HG03575 (cell line): ENCODE data around the gene ADAMTSL2.
"Not testable (repeated sequence)": the region's sequence is repeated elsewhere in the genome, so short reads cannot be mapped to it uniquely, and the experiment has no call there.

Experiments
- ATAC-seq: cut with Tn5 transposase; IDR thresholded peaks from one replicate; pipeline ENCODE4 v1.9.1; 2021; ENCODE audit not compliant: unreplicated experiment, insufficient number of reproducible peaks, low FRiP score; ENCODE audit errors: extremely low read depth

Gene ADAMTSL2

GRCh38 chr9:133545494-133546286 is 11.2 kb downstream of the ADAMTSL2 start:
- no peak for ATAC-seq

DNA sequence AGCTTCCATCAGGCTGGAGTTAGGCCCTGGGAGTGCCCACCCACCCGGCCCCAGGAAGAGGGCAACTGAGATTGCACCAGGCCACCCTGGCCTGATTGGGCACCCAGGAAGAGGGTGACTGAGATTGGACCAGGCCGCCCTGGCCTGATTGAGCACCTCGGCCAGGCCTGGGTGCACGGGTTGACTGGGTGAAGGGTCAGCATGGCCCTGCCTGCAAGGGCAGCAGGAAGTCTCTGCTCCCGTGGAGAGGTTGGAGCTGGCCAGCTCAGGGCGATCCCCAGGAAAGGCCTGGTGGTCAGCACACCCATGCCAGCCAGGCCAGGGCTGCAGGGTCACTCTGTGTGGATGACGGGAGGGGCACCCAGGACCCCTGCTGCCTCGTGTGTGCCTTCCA is 11.8 kb downstream of the ADAMTSL2 start:
- no peak for ATAC-seq

- no peak for ATAC-seq
Measured at GRCh38 chr9:133547116-133547515, 12.6 kb downstream of the ADAMTSL2 start.

DNA sequence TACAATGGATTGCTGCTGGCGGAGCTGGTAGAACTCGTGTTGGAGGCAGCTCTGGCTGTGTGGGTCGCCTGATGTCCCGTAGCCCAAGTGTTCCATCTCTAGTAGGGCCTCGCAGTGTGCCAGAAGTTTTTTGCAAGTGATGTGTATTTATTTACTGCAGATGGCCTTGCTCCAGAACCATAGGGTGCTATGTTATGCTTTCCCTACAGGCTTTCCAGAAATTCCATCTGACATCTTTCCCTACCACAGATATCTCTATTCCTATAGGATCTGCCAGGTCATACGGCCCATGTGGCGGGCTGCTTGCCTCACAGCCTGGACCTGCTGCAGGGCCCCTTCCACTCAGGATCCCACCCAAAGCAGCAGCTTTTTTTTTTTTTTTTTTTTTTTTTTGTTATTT is 16.9 kb downstream of the ADAMTSL2 start:
- ATAC-seq: no peak

GRCh38 chr9:133552236-133552635 is 17.7 kb downstream of the ADAMTSL2 start:
- ATAC-seq: no peak

GRCh38 chr9:133553123-133553522 is 18.6 kb downstream of the ADAMTSL2 start:
- ATAC-seq: no peak

- no peak for ATAC-seq
Measured at GRCh38 chr9:133553973-133554713, 19.6 kb downstream of the ADAMTSL2 start.

DNA sequence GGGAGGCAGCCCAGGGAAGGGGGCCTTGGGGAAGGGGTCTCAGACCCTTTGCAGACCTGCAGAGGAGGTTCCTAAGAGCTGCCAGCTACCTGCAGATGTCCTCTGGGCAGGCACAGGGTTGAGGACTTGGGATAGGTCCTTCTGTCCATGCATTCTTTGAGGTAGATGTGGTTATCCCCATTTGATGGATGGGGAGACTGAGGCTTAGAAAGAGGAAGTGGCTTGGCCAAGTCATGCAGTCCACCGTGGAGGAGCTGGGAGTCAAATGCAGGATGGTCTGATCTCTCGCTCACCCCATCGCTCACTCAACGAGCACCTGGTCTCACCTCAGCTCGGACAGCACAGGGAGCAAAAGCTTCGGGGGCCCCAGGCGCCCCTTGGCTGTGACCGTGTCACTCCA is 20.2 kb downstream of the ADAMTSL2 start:
- ATAC-seq: no peak

DNA sequence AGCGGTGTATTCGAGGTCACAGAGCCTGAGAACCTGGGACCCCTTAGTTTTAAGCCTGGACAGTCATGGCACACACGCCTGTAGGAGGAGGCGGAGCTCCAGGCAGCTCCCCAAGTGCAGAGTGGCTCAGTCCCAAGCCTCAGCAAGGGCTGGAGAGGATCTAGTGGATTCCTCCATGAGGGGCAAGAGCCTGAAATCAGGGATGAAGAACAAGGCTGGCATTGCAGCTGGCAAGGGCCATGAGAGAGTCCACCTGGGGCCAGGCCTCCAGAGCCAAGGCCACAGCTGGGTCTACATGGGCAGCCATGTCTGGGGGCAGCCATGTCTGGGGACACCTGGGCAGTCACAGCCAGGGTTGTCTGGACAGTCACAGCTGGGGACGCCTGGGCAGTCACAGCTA is 21.9 kb downstream of the ADAMTSL2 start:
- no peak for ATAC-seq

- no peak for ATAC-seq
Measured at GRCh38 chr9:133557581-133557980, 23.1 kb downstream of the ADAMTSL2 start.

DNA sequence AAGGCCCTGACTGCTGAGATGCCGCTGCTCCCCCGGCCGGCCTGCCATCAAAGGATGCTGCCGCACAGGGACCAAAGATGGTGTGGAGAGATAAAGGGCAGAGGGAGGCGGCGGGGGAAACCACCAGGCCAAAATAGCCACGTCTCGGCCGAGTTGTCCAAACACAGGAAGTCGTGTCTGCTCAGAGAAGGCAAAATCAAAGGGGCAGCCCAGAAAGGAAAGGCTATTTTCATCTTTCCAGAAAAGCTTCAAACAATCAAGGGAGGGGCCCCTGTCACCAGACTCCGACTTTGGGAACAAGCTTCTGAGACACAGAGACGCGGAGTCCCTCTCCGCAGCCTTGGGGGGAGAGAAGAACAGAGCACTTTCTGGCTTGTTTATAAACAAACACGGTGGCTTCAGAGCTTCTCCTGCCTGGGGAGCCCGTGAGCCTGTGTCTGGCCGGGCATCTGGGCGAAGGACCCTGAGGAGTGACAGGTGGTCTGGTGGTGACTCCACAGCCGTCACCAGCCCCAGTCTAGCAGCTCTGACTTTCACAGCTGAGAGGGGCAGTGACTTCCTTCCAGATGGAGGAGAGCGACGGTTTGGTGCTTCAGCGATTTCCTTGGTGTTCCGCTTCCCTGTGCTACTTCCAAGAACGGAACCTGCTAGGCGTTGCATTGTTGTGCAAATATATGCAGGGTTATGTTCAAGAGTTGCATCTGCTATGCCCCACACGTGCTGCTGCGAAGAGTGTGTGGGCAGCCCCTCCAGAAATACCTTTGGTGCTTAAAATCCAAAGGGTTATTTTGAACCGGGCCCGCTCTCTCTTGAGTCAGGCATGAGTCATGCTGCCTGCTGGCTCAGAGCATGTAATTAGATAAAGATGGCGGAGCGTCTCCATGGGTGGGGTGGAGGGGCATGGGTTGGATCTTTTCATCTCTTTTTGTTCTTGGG is 24.0 kb downstream of the ADAMTSL2 start:
- ATAC-seq: no peak

GRCh38 chr9:133560311-133560710 is 25.8 kb downstream of the ADAMTSL2 start:
- ATAC-seq: no peak

GRCh38 chr9:133560944-133561343 is 26.4 kb downstream of the ADAMTSL2 start:
- ATAC-seq: no peak

DNA sequence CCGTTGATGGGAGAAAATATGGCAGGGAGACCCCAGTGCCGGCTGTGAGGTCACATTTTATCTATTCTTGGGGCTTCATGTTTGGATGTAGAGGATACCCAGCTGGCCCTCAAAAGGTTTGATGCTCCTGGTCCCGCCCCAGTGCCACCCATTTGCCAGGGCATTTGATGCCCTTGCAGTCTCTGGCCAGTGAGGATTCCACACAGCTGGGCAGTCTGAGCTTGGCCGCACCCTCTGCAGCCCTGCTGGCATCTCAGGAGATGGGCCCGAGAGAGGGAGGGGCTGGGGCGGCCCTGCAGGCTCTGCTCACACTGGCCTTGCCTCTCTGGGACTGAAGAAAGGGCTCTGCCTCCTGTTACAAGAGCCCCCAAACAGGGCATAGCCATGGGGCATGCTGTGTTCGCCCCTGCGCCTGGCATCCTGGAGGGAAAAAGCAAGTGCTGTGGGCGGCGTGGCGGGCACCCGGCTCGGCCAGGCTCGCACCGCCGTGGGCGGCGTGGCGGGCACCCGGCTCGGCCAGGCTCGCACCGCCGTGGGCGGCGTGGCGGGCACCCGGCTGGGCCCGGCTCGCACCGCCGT is 27.6 kb downstream of the ADAMTSL2 start:
- ATAC-seq: no peak

DNA sequence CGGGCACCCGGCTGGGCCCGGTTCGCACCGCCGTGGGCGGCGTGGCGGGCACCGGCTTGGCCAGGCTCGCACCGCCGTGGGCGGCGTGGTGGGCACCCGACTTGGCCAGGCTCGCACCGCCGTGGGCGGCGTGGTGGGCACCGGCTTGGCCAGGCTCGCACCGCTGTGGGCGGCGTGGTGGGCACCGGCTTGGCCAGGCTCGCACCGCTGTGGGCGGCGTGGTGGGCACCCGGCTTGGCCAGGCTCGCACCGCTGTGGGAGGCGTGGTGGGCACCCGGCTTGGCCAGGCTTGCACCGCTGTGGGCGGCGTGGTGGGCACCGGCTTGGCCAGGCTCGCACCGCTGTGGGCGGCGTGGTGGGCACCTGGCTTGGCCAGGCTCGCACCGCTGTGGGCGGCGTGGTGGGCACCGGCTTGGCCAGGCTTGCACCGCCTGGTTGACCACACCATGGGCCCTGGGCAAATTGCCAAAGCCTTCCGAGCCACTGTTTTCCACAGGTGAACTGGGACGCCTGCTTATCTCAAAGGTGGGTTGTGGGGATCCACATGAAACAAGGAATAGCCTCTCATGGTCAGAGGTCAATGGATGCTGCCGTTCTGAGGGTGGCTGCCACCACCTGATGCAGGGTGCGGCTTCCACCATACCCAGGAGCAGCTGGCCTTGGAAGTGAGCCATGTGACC is 28.2 kb downstream of the ADAMTSL2 start:
- no peak for ATAC-seq

GRCh38 chr9:133563291-133563796 is 28.8 kb downstream of the ADAMTSL2 start:
- ATAC-seq: no peak

GRCh38 chr9:133563814-133564213 is 29.3 kb downstream of the ADAMTSL2 start:
- ATAC-seq: not testable (repeated sequence)

GRCh38 chr9:133564451-133565116 is 30.1 kb downstream of the ADAMTSL2 start:
- ATAC-seq: no peak
